H1 (cell line): Measurements from ENCODE around the gene LBX1. TPM values are rescaled to one million over a fixed set of nuclear protein-coding genes. Genes with fewer than 3 reads are reported as not detected.

ENCODE experiments used
- ASH2L ChIP-seq: fragments of 200-600, 300-600 bp; sonication (generic); IDR thresholded peaks from one replicate; pipeline ENCODE4 v1.7.1; 2017; ENCODE audit warnings: low read length
- BRCA1 ChIP-seq: IDR thresholded peaks from 2 replicates; pipeline ENCODE4 v1.6.1; 2012; ENCODE audit warnings: low read depth, low read length, improper control_type of control experiment
- EZH2 ChIP-seq: fragments of 200-600 bp; sonication (generic); IDR thresholded peaks from 2 replicates; pipeline ENCODE4 v1.7.1; 2012; ENCODE audit warnings: low read depth, mild to moderate bottlenecking, moderate library complexity, low read length, inconsistent platforms; ENCODE audit not compliant: severe bottlenecking
- JUND ChIP-seq: IDR thresholded peaks from 2 replicates; pipeline ENCODE4 v1.6.1; 2011; ENCODE audit warnings: mild to moderate bottlenecking, improper control_type of control experiment, low read length
- MAX ChIP-seq: IDR thresholded peaks from 2 replicates; pipeline ENCODE4 v1.6.1; 2012; ENCODE audit warnings: inconsistent platforms
- SIN3A ChIP-seq, 2 experiments: IDR thresholded peaks in 1 of 2; conservative IDR thresholded peaks in 1 of 2; 2 replicates each; pipeline ENCODE4 v1.6.1; 2011 to 2012; ENCODE audit warnings: low read length in 2 of 2, improper control_type of control experiment in 1 of 2, low read depth in 1 of 2, mild to moderate bottlenecking in 1 of 2
- SIRT6 ChIP-seq: IDR thresholded peaks from one replicate; pipeline ENCODE4 v1.7.1; 2012; ENCODE audit warnings: low read length, inconsistent platforms
- SP4 ChIP-seq: IDR thresholded peaks from 2 replicates; pipeline ENCODE4 v1.6.1; 2012; ENCODE audit warnings: low read length, inconsistent platforms
- polyA plus RNA-seq, 7 experiments: library from polyadenylated mRNA; depleted of rRNA in 3 of 7; stranded (reverse) in 5 of 7; unstranded in 2 of 7; fragments of >200 nt in 5 of 7; fragments of 200-250 nt in 2 of 7; gene quantifications; 1 replicate in 5 of 7; 2 replicates in 1 of 7; 4 replicates in 1 of 7; pipeline versions ENCODE4 v1.2.1 to v1.2.3, GENCODE V29; 2011 to 2013; ENCODE audit warnings: missing spikeins in 2 of 7, mixed read lengths in 2 of 7
- total RNA-seq: library from RNA; stranded (reverse); fragmentation: NEBNext Ultra II Directional; extraction: Animal tissue kit (Norgen Biotek cat#: 25700); gene quantifications from 2 replicates; pipeline ENCODE4 v1.2.1, GENCODE V29; 2021

Gene LBX1
- total and polyA plus RNA-seq, 2 of the 8 experiments (the other 6 are each of a cell fraction or from before 2014, with no cell fraction given), result not detected

GRCh38 chr10:101237081-101237981 is 8.1 kb upstream of the LBX1 start (continued):
- TF ChIP-seq SP4 (no peak), EZH2 (peak; percentile 62), BRCA1 (no peak), MAX (no peak; the same call in 1 of the 2 replicates), SIRT6 (no peak), SIN3A (conservative IDR thresholded peaks at IDR 0.05 in 1 of 2, IDR thresholded peaks at IDR 0.05 in 1 of 2; ENCODE audit: low read depth in 1 of 2, low read length in 2 of 2) (no peak), JUND (no peak), ASH2L (no peak)
